Measurements from ENCODE around the gene LASP1. TPM values are rescaled to one million over a fixed set of nuclear protein-coding genes. Genes with fewer than 3 reads are reported as not detected.

Gene LASP1
- total and polyA plus RNA-seq, 2 experiments from 2014 or later: 48.7 to 173 TPM

DNA sequence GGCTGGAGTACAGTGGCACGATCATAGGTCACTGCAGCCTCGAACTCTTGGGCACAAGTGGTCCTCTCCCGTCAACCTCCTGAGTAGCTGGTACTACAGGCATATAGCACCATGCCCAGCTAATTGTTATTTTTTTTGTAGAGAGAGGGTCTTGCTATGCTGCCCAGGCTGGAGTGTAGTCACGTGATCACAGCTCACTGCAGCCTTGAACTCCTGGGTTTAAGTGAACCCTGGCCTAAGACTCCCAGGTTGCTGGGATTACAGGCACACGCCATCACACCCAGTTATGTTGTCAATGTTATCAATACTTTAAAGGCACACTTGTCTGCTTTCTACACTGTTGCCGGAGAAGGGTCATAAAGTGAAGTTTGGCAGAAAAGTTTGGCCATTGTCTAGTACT, 33.5 kb downstream of the LASP1 start:
- no peaks in the 10 kb centered on the region for H3K27me3 ChIP-seq (ENCODE audit: insufficient read depth)
- no peaks in the 10 kb centered on the region for H3K36me3 ChIP-seq (ENCODE audit: insufficient read depth)
- 0 out of 2 replicates have a peak, but pooled peaks cover 10% of the 10 kb centered on the region for H3F3A ChIP-seq (replicated peaks; ENCODE audit: low read depth)
- no peak for ATAC-seq
- H3K27ac ChIP-seq (ENCODE audit: low read depth): no peak overlapping the region
- no peak overlapping the region for H3K27ac Mint-ChIP-seq
- no peak overlapping the region for H3K4me3 ChIP-seq
- H3K4me1 Mint-ChIP-seq: peaks cover 30% of the 10 kb centered on the region
- peaks cover 4% of the 10 kb centered on the region for H3K27me3 Mint-ChIP-seq (ENCODE audit: insufficient read depth, low read depth, poor library complexity)
- H3K4me3 Mint-ChIP-seq: no peak overlapping the region
- H3K4me1 ChIP-seq (ENCODE audit: insufficient read depth): peaks cover 30% of the 10 kb centered on the region; the same call in 1 of the 2 replicates
- no peak overlapping the region for H3K4me2 ChIP-seq
- peaks cover 33% of the 10 kb centered on the region for H3K79me2 ChIP-seq (replicated peaks; ENCODE audit: insufficient read depth)
- TF ChIP-seq ZNF114 (CRISPR knock-in tag; IDR thresholded peaks at IDR 0.05) (no peak), CREB1 (CRISPR knock-in tag; IDR thresholded peaks at IDR 0.05; ENCODE audit: low read depth) (no peak), EZH2phosphoT487 (IDR thresholded peaks at IDR 0.05; ENCODE audit: unreplicated experiment) (no peak), NANOG (IDR thresholded peaks at IDR 0.05; ENCODE audit: borderline replicate concordance) (no peak), ZNF331 (CRISPR knock-in tag; IDR thresholded peaks at IDR 0.05; ENCODE audit: low read depth) (no peak)
- TF ChIP-seq, protein P1, sequence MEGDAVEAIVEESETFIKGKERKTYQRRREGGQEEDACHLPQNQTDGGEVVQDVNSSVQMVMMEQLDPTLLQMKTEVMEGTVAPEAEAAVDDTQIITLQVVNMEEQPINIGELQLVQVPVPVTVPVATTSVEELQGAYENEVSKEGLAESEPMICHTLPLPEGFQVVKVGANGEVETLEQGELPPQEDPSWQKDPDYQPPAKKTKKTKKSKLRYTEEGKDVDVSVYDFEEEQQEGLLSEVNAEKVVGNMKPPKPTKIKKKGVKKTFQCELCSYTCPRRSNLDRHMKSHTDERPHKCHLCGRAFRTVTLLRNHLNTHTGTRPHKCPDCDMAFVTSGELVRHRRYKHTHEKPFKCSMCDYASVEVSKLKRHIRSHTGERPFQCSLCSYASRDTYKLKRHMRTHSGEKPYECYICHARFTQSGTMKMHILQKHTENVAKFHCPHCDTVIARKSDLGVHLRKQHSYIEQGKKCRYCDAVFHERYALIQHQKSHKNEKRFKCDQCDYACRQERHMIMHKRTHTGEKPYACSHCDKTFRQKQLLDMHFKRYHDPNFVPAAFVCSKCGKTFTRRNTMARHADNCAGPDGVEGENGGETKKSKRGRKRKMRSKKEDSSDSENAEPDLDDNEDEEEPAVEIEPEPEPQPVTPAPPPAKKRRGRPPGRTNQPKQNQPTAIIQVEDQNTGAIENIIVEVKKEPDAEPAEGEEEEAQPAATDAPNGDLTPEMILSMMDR (conservative IDR thresholded peaks at IDR 0.05; ENCODE audit: low read depth in 2 of 2): no peak
- TF ChIP-seq, protein P2, sequence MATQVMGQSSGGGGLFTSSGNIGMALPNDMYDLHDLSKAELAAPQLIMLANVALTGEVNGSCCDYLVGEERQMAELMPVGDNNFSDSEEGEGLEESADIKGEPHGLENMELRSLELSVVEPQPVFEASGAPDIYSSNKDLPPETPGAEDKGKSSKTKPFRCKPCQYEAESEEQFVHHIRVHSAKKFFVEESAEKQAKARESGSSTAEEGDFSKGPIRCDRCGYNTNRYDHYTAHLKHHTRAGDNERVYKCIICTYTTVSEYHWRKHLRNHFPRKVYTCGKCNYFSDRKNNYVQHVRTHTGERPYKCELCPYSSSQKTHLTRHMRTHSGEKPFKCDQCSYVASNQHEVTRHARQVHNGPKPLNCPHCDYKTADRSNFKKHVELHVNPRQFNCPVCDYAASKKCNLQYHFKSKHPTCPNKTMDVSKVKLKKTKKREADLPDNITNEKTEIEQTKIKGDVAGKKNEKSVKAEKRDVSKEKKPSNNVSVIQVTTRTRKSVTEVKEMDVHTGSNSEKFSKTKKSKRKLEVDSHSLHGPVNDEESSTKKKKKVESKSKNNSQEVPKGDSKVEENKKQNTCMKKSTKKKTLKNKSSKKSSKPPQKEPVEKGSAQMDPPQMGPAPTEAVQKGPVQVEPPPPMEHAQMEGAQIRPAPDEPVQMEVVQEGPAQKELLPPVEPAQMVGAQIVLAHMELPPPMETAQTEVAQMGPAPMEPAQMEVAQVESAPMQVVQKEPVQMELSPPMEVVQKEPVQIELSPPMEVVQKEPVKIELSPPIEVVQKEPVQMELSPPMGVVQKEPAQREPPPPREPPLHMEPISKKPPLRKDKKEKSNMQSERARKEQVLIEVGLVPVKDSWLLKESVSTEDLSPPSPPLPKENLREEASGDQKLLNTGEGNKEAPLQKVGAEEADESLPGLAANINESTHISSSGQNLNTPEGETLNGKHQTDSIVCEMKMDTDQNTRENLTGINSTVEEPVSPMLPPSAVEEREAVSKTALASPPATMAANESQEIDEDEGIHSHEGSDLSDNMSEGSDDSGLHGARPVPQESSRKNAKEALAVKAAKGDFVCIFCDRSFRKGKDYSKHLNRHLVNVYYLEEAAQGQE (IDR thresholded peaks at IDR 0.05; ENCODE audit: unreplicated experiment): no peak
- peaks cover 32% of the 10 kb centered on the region for H4K20me1 ChIP-seq (replicated peaks; ENCODE audit: insufficient read depth)
- no peak for DNase-seq (ENCODE audit: low spot score)
- no peak overlapping the region for H2AFZ ChIP-seq
- peaks cover 41% of the 10 kb centered on the region for H3K36me3 Mint-ChIP-seq (ENCODE audit: low read depth)
- H3K9me2 ChIP-seq (ENCODE audit: insufficient read depth): no peaks in the 10 kb centered on the region
- H3K9me3 Mint-ChIP-seq: no peaks in the 10 kb centered on the region

DNA sequence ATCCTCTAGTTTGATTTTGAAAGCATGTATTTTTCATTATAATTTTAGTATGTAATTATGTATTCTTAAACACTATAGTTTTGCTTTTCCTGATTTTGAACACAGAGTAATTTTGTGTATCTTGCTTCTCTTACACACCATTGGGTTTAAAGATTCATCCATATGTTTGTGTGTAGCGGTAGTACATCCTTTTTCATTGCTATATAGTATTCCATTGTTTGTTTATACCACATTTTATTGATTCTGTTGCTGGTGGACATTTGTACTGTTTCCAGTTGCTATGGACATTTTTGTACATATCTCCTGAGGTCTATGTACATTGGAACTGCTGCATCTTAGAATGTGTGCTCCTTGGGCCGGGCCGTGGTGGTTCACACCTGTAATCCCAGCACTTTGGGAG, 35.0 kb downstream of the LASP1 start:
- H3K27me3 Mint-ChIP-seq (ENCODE audit: insufficient read depth, low read depth, poor library complexity): peaks cover 4% of the 10 kb centered on the region
- Histone ChIP-seq H3K27me3 (ENCODE audit: insufficient read depth) (no peaks in the 10 kb centered on the region), H3K79me2 (replicated peaks; ENCODE audit: insufficient read depth) (peaks cover 37% of the 10 kb centered on the region), H3K9me2 (ENCODE audit: insufficient read depth) (no peaks in the 10 kb centered on the region), H3K27ac (ENCODE audit: low read depth) (no peak overlapping the region), H2AFZ (no peak overlapping the region), H4K20me1 (replicated peaks; ENCODE audit: insufficient read depth) (peaks cover 34% of the 10 kb centered on the region), H3K4me3 (no peak overlapping the region), H3K36me3 (ENCODE audit: insufficient read depth) (no peaks in the 10 kb centered on the region), H3F3A (replicated peaks; ENCODE audit: low read depth) (0 out of 2 replicates have a peak, but pooled peaks cover 10% of the 10 kb centered on the region), H3K4me1 (ENCODE audit: insufficient read depth) (peaks cover 26% of the 10 kb centered on the region; the same call in 1 of the 2 replicates), H3K4me2 (no peak overlapping the region)
- peaks cover 25% of the 10 kb centered on the region for H3K4me1 Mint-ChIP-seq
- H3K36me3 Mint-ChIP-seq (ENCODE audit: low read depth): peaks cover 31% of the 10 kb centered on the region
- H3K9me3 Mint-ChIP-seq: no peaks in the 10 kb centered on the region
- no peak overlapping the region for H3K4me3 Mint-ChIP-seq
- TF ChIP-seq JUNB (IDR thresholded peaks at IDR 0.05; ENCODE audit: unreplicated experiment) (no peak), POLR2AphosphoS5 (IDR thresholded peaks at IDR 0.05; ENCODE audit: low read depth) (no peak), EZH2 (IDR thresholded peaks at IDR 0.05; ENCODE audit: low read depth, unreplicated experiment) (no peak), STAT1 (IDR thresholded peaks at IDR 0.05; ENCODE audit: unreplicated experiment) (no peak), ZNF114 (CRISPR knock-in tag; IDR thresholded peaks at IDR 0.05) (no peak)
- ATAC-seq (no peak), DNase-seq (ENCODE audit: low spot score) (no peak)
- no peak overlapping the region for H3K27ac Mint-ChIP-seq

All from GM23338 (cell line).